Stimulated activated CD4-positive, alpha-beta T cell treated with anti-CD3 and anti-CD28 coated beads, Interleukin-4, amount 100 ng/mL, for 24 hours (primary cell): ENCODE measurements around the gene RIPOR2.
A peak's percentile ranks its signal among the peaks of the same experiment; 100 is the strongest.
"Not testable (repeated sequence)": the region's sequence is repeated elsewhere in the genome, so short reads cannot be mapped to it uniquely, and the experiment has no call there.

Experiments
- DNase-seq: peaks from one replicate; pipeline ENCODE4 v3.0.0-alpha.2; 2020

The RIPOR2 gene

DNA sequence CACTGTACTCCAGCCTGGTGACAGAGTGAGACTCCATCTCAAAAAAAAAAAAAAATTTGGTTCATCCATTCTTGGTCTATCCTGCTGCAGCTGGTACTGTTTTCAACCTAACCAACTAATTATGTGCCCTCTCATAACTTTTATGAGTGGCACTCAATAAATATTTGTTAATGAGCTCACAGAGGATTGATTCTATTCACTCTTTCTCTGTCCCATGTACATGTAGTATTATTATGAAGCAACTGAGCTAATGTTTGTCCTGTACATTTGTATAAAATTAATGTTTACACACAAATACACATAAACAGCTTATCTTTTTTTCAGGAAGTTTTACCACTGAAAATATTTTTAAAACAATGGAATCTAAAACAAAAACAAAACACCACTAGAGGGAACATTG lies 10.1 kb downstream of the RIPOR2 start:
- DNase-seq = peak; percentile 1

DNA sequence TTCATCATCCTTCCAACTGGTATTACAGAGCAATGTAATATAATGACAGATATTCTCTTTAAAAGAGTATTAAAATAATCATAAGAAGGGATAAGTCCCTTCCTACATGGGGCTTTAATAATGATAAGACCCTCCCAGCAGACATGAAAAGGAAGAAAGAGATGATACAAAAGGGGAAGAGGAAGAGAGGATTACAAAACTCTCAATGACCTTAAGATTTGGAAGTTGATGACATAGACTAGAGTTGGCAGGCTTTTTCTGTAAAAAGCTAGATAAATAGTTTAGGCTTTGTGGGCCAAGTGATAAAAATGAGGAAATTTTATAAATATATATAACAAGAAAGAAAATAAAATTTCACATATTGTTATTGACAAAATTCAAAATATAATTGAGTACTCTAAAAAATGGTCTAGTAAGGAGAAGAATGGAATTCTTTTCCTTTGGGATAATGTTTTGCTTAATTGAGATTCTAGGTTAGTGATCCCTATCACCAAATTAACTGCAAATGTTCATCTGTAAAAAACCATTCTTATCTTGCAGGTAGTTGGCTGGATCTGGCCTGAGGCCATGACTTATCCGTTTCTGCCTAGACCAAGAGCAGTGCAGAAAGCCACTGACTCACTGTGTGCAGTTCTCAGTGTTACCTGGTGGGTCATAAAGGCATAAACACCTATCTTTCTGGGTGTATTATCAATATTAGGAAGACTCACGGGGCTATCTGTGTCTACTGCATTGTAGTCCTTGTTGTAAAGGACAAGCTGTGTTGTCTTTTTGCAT lies 11.0 kb downstream of the RIPOR2 start:
- peak; percentile 58 for DNase-seq

DNA sequence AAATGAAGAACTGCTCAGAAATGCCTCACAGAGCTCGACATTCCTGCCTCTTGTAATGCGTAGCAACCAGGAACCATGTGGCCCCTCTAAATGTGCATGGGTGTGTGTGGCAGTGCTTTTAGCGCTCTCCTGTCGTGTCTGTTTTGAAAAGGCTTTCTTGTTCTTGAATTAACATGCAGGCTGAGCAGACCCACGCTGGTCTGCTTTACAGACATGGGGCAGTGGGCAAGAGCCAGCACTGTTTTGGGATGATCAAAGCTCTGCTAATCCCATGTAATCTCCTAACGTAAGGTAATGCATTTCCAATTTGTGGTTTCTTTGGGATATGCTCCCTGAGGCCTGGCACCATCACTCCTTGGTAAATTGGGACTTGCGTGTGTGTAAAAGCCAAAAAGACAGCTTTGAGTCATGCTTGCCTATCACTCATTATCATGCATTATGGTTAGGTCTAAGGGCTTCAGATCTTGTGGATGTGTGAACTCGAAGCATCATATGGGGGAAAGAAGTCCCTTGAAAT lies 11.8 kb downstream of the RIPOR2 start:
- DNase-seq = peak; percentile 41

DNA sequence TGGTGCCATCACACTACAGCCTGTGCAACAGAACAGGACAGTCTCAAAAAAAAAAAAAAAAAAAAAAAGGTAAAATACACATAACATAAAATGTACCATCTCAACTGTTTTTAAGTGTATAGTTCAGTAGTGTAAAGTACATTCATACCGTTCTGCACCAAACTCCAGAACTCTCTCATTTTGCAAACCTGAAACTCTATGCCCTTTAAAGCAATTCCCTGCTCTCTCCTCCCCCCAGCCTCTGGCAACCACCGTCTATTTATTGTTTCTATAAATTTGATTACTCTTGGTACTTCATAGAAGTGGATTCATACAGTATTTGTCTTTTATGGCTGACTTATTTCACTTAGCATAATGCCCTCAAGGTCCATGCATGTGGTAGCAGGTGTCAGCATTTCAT lies 12.9 kb downstream of the RIPOR2 start:
- DNase-seq = no peak

DNA sequence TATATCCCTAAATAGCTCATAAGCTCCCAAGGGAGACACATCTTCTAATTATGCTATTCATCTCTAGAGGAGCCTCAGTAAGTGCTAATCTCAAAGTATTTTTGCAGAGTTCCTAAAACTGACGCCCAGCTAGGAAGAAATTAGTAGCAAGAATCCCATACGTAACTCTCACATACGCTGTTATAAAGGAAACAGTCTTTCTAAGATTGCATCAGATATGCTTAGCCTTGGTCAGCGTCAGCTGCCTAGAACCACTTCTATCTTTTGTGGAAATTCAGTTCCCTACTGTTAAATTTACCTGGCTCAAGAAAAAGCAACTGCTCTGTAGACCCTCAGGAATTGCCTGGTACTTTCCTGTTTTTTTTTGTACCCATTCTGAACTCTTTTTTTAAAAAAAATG lies 13.6 kb downstream of the RIPOR2 start:
- DNase-seq = no peak

DNA sequence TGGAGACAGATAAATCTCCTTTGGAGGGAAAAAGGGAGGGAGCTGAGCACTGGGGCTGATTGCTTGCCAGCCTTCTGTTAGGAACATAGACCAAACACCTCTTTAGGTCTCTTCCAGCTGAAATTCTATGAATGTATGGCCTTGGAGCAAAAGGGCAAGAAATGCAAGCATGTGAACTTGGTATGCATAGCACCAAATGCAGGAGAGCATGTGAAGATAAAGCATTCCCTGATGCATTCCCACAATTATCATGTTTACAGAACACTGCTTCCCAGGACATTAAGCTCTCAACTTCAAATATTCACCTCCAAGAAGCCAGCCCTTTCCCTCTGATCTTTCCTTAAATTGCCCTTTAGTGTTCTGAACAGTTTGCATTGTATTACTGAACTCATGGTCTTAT lies 15.6 kb downstream of the RIPOR2 start:
- no peak for DNase-seq

DNA sequence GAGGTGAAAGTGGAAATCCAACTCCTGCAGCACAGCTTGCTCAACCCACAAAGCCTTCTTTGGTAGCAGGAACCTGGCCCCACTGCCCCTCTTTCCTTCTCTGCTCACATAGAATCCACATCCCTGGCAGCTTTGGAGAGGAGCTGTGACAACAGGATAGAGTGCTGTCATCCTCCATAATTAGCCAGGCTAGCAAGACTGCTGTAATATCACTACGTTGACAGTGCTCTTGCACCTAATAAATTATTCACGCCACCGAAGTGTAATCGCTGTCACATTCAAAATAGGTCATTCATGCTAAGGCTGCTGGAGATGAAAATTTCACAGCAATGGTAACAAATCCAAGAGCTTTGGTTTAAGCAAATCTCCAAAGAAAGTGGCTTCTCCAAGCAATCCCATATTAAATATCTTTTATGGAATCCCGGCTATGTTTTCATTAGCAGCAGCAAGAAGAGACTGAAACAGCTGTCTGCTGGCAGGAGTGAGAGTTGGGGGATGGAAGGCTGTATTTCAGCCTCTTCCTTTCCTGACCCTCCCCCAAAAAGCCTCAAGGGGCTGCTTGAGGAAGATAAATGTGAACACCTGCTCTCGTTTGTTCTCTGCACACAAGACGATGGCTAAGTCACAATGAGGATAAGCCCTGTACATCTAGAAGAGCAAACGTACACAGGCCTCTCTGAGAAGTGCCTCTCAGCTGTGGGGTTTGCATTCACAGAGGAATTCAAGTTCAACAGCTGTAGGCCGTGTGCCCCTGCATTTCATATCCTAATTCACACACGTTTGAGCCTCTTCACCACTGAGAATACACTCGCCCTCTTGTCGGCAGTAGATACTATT lies 16.5 kb downstream of the RIPOR2 start:
- DNase-seq = no peak

DNA sequence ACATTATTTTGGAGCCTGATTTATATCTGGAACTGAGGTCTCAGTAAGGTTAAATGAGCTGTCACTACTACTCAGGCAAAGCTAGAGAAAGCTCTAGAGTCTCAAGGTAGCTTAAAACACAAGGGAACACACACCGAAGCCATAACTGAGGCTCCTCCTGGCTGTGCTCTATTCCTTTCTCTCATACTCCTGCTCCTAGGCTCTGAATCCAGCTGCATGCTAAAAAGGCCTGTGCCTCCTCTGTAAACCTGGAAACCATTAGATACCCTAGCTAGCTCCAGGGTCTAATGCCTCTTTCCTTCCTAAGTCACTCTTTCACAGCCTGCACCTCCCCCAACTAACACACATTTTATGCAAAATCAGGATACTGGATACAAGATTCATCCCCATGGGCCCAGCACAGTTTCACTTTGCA lies 17.1 kb downstream of the RIPOR2 start:
- no peak for DNase-seq

DNA sequence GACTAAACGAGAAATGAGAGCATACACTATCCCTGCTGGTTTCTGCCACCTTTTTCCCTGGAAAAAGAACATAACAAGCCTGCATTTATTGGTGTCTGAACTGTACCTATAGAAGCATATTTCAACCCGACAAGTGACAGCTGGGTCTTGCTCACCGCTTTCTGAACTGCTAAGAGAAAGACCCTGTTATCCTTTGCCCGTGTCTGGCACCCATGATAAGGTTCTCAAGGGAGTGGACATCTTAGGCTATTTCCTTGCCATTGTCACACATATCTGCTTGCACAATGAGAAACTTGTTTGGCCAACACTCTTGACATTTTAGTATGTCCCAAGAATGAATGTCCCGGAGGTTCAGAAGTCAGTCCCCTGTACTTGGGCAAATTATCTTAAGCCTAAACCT lies 19.3 kb downstream of the RIPOR2 start:
- DNase-seq = no peak

DNA sequence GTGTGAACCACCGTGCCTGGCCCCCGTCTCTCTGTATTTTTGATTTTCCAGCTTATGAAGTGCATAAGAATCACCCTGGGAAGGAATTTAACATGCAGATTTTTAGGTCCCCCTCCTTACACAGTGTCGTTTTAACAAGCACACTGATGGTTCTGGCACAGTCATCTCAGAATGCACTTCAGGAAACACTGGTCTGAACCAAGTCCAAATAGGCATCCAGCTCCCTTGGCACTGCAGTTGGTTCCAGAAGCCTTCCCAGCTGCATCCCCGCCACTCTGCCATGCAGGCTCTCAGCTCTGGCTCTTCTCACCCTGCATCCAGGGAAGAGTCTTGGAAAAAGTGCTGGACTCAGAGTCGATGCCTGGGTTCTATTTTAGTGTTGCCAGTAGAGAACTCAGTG lies 20.1 kb downstream of the RIPOR2 start:
- DNase-seq = no peak

DNA sequence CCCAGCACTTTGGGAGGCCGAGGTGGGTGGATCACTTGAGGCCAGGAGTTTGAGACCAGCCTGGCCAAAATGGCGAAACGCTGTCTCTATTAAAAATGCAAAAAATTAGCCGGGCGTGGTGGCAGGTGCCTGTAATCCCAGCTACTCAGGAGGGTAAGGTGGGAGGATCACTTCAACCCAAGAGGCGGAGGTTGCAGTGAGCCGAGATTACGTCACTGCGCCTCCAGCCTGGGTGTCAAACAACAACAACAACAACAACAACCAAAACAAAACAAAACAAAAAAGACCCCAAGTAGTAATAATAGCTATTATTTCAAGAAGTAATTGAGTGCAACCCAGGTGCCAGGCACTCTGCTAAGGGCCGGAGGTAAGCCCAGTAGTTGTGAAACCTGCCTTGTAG lies 21.7 kb downstream of the RIPOR2 start:
- not testable (repeated sequence) for DNase-seq

DNA sequence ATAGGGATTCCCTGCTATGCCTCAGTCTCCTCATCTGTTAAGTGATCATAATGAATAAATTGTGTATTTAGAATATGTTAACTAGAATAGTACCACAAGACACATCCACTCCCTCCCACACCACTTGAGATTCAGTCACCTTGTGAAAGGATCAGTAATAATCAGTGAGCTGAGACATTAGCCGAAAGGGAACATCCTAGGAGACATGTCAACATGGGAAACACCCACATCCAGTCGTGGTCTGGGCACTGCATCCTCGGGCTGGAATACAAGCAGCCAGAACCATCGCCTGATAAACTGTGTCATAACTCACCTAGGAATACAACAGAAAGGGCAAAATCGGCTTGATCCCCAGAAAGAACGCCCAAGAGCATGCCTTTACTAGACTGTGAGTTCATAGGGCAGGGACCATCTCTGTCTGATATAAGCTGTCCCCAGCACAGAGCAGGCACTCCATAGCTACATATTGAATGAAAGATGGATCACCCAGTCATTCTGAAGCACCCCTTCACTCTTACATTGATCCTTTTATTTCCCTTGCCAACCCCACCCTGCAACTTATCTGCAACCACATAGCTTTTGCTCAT lies 23.9 kb downstream of the RIPOR2 start:
- DNase-seq = no peak

DNA sequence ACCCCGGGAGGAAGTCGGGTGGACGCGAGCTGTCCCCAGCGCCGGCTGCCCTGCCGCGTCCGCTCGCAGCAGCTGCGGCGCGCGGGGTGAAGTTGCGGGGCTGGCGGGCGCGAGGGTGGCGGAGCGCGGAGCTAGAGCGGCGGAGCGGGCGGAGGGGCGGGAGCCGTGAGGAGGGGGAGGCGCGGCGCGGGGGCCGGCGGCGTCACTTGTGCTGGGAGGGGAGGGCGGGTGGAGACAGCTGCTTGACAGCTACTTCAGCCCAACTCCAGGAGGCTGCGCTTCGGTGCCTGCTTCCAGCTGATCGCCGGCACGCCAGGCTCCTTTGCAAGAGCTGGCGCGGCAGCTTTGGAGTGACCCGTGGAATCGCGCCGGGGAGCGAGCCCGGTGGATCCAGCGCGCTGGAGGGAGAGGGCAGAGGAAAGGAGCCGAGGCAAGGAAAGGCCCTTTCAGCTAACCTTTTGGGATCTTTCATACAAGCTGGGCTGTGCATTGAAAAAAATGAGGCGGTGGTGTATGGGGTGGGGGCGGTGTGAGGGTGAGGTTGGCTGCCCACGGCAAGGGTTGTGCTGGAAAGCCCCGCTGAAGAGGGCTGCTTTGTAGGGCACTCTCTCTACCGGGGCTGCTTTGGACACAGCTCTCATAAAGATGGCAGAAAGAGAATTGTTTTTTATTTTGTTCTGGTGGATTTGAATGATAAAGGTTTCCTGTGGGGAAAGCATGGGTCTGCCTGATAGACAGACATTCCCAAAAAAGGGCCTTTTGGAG lies 24.6 kb downstream of the RIPOR2 start:
- DNase-seq = peak; percentile 56

DNA sequence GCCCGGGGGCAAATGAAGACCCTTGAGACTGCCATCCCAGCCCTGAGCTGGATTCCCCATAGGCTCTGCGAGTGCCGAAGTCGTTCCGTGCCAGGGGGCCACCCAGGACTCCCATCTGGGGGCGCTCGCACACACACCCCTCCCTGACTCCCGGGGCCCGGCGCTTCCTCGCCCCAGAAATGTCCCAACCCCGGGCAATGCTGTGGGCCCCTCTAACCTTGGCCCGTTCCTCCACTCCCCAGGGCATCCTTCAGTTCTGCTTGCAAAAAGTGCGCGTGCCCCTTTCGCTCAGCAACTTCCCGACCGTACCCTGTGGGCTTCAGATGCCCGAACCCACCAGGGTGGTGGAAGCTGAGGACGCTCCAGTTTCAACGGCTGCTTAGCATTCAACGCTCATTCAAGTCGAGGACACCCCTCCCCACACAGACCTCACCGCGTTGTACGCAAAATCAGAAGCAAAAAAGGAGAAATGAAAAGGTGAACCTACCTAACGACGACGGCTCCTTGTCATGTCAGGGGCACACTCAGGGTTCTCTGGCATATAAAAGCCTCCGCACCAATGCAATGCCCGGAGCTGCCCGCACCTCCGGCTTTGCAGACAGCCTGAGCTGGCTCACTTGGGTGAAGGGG lies 25.3 kb downstream of the RIPOR2 start:
- DNase-seq = peak; percentile 41

DNA sequence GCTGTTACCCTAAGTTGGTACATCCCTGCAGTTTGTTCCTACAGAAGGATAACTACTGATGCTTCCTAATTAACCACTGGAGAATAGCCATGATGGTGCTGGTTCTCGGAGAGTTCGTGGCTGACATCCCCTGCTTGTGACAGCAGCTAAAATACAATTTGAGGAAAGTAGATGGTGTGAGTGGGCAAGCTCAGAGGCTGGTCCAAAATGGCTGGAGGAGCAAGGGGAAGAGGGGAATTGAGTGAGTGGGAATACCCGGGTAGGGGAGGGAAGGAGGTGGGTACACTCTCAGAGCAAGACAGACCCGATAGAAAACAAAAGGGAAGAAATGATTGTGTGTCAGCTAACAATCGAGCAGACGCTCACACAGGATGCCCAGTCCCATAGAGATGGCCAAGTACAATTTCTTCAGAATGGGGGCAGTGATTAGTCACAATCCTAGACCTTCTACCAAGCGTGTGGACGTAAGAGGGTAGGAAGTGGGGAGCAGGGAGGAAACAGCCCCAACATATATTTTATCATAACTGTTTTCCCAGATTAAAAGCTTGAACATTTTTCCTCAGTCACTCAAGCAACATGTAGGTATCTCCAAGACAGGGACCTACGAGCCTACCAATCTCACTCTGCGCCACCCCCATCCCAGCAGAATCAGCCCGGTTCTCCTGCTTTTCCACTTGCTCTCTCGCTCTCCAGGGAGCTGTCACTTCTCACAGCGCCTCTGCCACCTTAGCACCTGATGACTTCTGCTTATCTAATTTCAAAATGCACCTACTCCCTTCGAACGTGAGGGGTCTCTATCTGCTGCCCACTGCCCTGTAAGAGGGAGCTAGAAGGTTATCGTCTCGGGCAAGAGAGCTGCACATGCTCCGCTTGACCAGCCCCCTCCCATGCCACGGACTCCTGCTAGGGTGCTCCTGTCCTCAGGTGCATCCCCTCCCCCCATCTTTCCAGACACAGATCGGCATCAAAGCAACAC lies 26.2 kb downstream of the RIPOR2 start:
- DNase-seq = no peak

DNA sequence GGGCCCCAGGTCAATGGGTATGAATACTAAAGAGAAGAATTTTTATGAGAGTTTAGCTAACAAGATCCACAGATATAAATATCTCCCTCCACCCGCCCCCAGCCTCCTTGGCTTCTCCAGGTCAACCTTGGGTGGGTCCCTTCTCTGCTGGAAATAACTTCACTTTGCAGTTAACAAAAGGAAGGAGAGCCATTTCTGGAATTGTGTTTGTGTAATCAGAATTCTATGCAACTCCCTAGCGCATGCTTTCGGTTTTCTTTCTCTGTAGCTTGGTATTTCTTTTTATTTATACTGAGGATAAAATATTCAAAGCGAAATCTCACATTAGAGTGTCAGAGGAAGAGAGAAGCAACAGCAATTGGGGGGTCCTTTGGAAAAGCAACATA lies 27.1 kb downstream of the RIPOR2 start:
- DNase-seq = no peak

DNA sequence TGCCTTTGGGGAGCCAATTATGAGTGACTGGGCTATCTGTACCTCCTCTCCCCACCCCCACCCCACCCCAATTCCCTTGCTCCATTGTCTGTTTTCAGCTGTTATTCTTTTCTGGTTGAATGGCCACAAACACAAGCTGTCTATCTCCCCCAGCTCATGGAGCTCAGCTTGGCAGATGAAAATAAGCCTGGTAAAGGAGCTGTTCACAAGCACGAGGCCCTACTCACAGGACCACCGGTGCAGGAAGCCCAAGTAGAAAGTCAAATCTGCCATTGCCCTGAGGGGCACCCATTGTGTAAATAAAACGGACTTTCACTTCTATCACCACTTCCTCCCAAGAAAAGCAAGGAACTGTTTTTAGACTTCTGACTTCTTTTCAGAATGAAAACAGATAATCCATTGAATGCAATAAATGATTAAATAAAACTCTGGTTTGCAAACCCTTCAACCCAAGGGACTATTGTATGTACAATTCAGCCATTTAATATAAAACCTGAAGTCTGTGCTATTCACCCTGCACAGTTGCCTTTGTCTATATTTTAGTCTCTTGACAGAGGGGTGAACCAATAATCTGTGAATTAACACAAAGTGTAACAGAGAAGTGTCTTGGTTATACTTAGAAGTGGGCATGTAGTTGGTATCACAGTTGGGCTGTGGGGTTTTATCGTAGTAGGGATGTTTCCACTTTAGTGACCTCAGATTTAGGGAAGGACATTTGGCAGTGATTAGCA lies 27.7 kb downstream of the RIPOR2 start:
- DNase-seq = no peak

DNA sequence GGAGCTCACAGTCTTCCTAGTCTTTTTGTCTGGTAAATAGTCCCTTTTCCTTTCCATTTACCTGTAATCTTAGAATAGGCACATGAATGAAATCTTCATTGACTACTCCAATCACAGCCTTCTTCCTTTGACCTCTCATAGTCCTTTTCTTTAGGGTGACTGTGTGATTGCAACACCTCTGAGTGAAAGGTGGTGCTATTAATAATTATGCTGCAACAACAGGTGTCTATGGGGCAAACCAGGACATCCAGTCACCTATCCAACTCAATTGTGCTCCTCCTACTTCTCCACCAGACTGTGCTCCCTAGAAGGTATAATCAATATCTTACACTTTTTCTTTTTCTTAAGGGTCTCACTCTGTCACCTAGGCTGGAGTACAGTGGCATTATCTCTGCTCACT lies 29.4 kb downstream of the RIPOR2 start:
- no peak for DNase-seq

DNA sequence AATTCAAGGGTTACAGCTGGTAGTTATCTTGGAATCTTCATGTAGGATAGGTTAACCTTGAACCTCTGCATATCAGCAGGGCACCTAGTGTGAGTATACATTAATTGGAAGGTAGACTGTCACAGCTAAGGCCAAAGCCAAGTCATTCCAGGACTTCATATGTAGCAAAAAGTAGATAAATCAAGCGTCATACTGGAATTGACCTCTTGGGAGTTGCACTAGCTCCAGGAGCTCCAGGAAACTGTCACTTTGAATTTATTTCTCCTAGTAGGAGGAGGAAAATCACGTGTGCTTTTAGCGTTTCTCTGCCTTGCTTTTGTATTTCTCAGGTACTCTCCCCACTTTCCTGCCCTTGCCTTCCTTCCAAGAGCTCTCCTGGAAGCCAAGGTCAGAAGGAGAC lies 30.3 kb downstream of the RIPOR2 start:
- DNase-seq = no peak

DNA sequence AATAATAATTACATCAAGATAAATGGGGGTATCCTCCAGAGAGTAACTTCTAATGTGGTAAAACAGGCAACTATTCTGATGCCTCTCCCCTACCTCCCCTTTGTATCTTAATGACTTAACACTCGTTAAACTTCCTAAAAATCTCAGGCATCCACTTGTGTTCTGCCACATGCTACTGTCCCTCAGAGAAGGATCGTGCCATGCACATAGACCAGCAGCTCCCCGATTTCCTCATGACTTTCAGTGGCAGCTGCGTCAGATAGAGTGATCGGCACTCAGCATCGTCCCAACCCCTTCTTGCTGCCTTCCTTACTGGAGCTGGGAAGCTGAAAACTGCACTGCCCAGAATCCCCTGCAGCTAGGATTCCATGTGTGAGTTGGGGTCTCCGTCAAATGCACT lies 32.1 kb downstream of the RIPOR2 start:
- no peak for DNase-seq

DNA sequence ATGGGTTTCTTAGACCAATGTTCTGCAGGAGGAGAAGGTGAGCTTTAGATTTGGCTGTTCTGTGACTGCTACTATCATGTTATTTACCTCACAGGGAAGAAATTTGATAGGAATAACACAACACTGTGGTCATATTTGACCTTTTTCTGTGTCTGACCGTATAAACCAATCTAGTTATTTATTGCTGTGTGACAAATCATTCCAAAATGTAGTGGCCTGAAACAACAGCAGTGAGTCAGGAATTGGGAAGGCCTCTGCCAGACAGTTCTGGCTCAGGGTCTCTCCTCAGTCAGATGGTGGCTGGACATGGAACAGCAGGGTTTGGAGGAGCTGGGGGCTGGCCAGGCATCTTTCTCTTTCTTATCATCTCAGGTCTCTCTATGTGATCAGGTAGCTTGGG lies 33.0 kb downstream of the RIPOR2 start:
- no peak for DNase-seq
